GM18502 (cell line): ENCODE data around the gene UBE3B.

Experiments used
- ATAC-seq: cut with Tn5 transposase; IDR thresholded peaks from one replicate; pipeline ENCODE4 v1.9.1; 2021; ENCODE audit warnings: mild to moderate bottlenecking; ENCODE audit not compliant: unreplicated experiment, poor library complexity

UBE3B gene

DNA sequence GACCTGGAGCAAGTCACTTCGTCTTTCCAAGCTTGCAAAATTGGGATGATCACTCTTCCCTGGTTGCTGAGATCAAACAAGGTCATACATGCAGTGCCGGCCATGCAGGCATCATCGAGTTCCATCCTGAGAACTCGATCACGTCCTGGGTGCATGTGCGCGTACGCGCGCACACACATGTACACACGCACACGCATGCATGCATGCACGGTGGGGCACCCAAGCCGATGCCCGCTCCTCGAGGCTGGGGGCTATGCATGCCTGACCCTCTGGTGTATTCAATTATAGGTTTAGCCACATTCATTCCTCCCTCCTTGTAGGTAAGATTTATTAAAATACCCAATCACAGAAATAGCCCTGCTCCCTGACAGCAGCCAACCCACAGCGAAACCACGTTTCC is 69.9 kb downstream of the UBE3B start:
- ATAC-seq, result no peak

DNA sequence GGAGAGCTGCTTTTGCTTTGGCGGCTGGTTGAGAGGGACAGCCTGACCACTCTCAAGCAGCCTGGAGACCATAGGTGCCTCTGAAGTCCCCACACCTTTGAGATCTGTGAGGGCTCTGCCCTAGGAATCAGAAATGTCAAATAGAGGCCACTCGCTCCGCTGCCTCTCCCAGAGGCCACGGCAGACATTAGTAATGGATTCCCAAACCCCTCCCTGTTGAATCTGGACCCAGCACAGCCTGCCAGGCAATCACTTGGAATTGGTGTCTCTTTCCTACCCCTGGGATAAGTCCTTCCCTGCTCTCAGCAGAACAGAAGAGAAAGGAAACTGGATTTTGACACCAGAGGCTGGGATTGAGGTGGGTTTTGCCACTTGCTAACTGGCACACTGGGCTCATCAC is 70.8 kb downstream of the UBE3B start:
- ATAC-seq, result no peak

DNA sequence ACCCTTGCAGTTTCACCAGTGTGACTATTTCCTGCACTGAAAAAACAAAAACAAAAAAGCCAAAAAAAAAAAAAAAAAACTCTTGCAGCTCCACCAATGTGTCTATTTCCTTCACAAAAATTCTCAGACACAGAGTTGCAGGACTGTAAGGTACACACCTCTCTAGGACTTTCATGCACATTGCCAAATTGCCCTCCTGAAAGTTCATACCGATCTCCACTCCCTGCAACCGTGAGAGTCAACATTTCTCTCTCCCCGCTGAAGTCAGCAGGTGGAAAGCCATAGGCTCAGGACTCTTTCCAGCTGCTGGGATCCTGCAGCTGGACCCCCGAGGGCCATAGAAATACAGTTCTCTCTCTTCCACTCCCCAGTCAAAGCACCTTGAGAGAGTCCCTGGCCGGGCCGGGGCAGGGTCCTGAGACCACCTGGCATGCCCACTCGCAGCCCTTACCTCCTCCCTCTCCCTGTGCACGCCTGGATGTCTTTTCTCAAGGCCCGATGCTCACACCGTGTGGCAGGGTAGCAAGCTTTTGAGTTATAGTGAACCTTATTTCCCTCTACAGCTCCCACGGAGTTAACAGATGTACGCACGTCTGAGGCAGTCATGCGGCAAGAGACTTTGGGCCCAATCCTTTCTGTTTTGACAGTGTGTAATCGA is 72.3 kb downstream of the UBE3B start:
- ATAC-seq, result no peak

DNA sequence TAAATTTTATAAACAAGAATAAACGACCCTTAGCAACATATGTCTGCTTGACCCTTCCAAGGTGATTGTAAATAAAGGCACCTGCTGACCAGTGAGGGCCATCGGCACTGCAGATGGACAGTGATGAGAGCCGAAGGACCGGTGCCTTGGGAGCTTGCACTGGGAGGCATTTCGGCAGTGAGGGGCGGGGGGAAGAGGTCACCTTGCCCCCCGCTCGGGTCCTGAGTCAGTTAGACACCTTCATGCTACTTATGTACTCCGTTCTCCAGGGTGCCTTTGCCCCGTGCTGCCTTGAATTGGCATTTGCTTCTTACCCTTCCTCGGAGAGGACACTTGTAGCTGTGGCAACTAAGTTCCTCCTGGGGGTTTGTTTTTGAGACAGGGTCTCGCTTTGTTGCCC is 72.8 kb downstream of the UBE3B start:
- no peak for ATAC-seq

DNA sequence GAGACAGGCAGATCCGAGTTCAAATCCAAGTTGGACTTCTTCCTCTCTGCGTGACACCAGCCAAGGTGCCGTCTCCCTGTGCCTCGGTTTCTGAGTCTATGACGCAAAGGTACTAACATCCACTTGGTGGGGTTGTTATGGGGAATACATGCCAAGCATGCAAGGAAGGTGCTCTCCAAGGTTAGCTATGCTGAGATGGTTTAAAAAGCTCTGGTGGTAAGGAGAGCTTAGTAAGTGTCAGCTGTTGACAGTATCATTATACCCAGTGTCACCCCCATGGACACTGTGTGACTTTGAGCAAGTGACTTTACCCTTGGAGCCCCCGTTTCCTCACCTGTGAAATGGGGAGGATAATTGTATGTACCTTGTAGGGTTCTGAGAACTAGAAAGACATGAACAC is 73.7 kb downstream of the UBE3B start:
- no peak for ATAC-seq

DNA sequence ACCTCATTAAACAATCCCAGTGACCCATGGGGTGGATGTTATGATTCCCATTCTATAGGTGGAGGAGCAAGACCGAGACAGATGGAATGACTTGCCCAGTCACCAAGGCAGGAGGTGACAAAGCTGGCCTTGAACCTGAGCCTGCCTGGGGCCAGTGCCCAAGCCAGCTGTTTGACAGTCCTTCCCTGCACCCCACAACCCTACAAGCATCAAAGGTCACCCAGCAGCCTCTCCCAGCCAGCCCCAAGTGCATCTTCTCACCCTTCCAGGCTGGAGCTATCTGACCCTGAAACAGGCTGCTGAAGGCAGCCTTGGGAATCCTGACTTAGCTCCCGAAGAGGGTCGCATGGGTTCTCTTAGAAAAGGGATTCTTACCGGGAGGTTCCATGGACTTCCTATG is 75.5 kb downstream of the UBE3B start:
- no peak for ATAC-seq

DNA sequence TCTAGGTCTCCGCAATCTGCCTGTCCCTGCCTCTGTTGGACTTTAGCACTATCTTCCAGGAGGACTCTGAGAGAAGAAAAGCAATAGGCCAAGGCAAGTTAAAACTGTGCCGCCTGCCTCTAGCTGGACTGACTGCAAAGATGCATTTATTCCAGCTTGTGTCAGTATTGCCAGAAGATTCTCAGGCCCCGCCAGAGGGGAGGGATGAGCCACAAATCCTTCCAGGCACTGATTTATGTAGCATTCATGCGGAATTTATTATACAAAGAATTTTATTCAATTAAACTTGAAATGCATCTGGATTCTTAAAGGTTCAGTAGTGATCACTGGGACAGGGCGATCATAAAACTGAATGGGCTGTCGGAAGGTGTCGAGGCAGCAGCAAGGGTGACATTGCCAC is 76.0 kb downstream of the UBE3B start:
- ATAC-seq, result no peak

DNA sequence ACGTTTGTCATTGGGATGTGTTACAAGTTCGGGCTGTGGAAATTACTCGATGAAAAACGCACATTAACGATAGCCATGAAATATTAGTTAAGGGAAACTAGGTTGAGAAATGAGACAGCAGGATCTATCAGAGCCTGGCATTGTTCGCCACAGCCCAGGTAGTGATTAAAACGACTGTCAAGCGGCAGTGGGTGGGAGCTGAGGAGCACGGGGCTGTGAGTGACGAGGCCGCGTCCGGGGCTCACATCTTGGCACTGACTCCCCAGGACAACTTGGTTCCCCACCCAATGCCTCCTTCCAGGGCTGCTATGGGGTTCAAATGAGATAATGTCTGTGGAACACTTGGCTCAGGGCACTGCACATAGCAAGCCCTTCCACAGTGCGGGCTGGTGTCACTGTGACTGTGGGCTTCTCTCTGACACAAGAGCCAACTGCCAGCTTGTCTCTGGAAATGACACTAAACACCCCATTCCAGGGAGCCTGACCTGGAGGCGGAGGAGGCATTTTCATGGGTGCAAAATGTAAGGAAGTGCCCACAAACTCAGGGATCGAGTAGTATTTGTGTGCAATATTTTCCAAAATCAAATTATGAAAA is 76.6 kb downstream of the UBE3B start:
- ATAC-seq, result no peak

DNA sequence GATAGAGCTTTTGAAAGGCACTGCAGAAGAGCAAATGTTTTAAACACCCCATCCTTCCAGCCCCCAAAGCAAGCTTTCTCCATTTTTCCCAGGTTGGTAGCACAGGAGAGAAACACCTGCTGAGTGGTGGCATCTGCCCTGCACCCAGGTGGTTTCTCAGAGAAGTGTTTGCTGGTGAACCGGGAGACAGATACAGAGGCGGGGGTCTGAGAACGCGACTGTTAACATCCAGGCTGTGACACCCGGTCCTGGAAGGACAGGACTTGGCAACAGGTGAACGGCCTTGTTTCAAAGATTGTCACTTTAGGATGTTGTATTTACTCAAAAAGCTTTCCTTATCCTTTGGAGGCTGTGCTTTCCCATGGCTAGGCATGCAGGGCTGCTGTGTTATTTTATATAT is 77.3 kb downstream of the UBE3B start:
- no peak for ATAC-seq

DNA sequence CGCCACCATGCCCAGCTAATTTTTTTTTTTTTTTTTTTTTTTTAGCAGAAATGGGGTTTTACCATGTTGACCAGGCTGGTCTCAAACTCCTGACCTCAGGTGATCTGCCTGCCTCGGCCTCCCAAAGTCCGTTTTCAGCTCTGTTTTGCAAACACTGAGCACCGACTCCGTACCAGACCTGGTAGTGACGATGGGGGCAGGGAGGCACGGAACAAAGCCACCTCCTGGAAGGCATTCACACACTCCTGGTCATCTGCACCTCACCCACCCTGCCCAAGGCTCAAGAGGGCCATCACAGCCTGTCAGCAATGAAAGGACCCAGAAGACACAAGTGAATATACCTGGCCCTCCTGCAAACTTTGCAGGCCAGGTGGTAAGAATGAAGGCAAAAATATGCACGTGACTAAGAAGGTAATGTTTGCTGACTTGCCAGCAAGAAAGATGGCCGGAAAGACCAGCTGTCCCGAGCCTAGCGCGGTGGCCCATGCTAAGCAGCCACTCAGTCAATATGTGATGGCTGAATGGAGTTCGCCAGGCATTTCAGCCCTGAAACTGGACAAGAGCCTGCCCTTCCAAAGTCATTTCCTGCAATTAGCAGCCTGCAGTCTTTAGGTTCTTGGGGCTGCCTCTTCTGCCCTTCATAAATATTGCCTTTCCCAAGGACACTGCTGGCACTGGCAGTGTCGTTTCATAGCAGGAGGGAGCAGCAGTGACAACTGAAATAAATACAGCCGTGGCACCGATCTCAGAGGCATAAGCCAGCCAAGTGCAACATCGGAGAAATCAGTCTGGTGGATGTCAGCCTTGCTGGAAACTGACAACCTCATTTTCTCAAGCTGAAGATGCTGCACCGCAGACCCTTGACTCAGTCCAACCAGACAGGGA is 78.2 kb downstream of the UBE3B start:
- ATAC-seq, result no peak

DNA sequence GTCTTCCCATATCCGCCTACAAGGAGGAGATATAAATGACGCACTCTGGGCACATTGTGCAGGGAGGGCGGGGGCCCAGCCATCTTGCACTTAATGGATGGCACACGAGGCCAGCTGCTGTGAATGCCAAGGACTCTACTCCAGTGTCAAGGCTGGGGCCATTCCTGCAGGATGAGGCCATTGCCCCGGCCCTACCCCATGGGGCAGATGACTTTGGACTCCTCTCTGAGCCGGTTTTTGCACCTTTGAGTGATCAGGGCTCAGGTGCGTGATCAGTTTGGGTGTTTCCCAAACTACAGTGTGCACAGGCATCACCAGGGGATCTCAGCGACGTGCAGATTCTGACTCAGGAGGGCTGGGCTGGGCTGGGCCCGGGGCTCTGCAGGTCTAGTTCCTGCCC is 79.8 kb downstream of the UBE3B start:
- no peak for ATAC-seq

DNA sequence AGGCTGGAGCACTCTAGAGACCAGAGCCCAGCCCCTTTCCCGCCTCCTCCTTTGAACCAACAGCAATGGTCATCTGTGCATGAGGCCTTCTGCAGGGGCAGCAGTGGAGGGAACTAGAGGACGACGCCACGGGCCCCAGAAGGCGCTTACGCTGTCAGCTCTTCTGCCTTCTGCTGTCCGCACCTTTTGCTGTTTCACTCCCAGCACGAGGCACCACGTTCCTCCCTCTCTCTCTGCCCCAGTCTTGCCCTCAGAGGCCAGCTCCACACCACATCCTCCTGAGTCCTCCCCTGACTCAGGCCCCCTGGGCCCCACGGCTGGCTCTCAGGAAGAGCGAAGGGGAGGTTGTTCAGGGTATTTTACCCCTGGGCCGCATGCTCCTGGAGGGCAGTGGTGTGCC is 80.4 kb downstream of the UBE3B start:
- ATAC-seq, result no peak

DNA sequence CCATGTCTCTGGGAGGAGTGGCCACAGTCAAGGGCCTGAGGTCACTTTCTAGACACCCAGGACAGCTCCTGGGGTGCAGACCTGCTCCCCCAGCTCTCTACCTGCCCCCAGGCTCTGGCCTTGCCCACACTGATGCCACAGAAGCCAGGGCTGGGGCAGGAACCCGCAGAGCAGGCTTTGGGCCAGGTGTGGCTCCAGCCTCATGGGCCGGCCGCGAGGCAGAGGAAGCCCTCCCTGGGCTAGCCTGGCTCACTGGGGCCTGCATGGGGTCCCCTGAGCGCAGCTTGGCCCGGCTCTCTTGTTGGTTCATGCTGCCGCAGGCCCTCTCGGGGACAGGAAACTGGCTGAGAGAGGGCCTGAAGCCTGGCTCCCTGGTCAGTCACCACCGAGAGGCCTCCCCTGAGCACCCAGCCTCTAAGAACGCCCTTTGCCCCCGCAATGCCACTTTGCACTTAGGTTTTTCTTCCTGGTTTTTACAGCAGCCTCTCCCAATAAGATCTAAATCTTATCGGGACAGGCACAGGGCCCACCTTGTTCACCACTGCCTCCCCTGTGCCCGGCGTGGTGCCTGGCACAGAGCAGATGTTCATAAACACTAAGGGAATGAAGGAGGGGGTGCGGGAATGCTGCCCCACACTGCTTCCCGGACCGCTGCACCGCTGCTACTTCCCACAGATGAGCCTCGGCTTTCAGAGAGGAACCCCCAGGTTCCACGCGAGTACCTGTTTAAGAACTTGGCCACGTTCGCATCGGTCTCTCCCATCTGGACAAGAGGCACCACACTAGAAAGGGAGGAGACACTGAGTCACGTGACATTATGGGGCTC is 81.2 kb downstream of the UBE3B start:
- no peak for ATAC-seq

DNA sequence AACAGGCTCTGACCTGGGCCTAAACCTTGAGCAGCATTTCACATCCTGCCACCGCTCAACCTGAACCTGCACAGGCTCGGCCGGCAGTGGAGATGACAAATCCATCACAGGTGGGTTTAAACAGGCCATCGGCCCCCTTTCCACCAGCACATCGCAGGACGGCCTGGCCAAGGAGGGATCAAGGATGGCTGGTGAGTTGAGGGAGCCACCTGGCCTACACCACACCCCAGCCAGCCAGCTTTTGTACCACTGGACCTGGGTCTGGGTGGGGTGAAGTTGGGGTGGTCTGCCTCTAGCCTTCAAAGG is 81.7 kb downstream of the UBE3B start:
- no peak for ATAC-seq

DNA sequence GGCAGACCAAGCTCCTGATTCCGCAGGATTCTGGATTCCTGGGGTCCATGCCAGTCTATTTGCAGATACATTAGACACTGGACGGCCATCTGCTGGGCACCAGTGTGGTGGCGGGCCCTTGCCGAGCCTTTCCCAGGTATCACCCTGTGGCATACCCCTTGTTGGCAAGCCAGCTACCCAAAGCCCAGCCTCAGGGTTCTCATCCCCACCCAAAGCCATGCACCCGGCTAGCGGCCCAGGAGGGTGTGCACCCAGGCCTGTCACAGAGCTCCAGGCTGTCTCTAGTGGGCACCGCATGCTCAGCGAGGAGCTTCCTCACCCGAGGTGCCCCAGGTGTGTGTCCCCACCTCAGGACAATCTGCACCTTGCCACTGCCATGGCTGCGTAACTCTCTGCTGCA is 82.2 kb downstream of the UBE3B start:
- ATAC-seq, result no peak

DNA sequence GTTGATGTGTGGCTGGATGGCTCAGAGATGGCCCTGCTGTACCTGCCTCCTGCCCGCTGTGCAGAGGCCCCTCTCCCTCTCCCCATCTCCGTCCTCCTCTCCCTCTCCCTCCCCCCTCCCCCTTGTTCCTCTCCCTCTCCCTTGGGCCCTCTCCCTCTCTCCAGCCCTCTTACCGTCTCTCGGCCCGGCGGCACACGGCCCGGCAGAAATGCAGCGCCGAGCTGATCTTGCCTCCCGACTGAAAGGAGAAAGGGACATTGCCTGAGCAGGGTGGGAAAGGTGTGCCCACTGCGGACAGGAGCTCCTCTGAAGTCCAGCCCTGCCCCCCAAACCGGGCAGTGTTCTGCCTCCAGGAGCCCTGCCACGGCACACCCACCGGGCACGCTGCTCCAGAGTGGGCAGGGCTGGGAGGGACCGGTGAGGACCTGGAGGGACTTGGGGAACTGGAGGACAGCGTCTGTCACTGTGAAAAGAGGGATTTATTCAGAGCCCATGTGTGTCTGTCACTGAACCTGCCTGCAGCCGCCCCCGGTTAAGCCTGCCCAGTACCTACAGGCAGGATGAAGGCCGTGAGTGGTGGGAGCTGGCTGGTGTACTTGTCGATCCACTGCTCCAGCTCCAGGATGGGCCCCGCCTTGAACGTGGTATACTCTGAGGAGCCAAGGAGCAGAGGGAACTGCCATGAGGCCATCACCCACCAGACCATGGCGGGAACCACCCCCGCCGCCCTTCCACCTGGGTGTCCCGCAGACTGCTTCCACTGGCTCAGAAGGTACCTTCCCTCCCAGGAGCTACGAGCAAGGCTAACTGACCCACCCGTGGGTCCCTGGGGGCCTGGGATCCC is 83.7 kb downstream of the UBE3B start:
- no peak for ATAC-seq

DNA sequence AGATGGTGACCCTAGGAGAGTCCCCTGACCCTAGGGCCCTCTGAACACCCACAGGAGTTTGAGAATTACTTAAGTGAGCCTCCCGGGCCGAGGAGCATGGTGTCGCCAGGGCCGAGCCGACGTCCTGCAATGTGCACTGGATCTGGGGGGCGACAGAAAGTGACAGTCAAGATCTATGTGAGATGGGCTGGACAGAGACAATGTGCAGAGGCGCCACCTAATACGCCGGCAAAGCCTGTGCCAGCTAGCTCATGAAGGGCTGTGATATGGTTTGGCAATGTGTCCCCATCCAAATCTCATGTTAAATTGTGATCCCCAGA is 84.2 kb downstream of the UBE3B start:
- ATAC-seq, result no peak

DNA sequence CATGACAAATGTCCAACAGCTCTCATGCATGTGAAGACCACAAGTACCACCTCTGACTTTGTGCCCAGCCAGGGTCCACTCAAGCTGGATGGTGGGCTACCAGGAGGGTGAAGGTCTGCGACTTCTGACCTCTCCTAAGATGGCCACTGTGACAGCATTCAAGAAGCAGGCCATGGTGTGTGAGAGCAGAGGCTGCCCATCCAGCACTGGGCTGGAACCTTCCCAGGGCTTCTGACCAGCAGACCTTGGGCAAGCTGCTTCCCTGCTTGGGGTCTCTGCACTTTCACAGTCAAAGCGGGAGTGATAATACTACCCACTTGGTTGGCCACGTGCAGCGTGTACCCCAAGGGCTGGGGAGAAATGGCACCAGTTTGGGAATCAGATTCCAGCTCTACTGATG is 85.4 kb downstream of the UBE3B start:
- no peak for ATAC-seq

DNA sequence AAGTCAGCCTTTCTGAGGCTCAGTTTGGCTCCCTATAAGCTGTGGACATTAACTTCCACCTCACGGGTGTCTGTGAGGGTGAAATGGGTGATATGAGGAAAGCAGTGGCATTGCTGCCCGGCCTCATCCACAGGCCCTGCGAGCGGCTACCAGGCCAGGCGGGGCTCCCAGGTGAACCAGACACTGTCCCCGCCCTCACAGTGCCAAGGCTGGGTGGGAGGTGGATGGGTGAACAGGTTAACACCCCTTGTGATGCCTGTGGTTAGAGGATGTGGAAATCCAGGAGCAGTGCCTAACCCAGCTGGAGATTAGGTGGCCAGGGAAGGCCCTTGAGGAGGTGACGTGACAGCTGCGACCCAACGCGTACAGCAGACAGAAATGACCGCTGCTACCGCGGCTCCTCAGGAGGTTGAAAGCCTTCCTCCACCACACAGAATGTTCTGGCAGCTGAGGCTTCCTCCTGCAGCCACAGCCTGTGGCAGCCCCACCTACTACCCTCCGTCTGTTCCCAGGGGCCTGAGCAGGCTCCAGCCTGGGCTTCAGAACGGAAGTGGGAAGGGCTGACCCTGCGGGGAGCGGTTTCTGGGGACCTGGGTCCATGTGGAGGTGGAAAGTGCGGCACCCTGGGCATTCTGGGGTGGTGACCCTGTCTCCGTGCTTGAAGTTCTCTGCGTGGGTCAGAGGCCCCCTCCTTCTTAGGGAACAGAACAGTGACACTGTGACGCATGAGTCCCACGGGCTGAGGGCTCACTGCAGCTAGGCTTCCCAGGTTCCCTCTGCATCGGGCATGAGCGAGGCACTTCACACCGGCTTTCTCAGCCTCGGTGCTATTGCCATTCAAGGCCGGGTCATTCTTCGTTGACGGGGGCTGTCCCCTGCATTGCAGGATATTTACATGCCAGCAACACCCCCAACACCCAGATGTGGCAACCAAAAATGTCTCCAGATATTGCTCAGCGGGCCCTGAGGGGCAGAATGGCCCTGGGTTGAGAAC is 86.2 kb downstream of the UBE3B start:
- no peak for ATAC-seq
